DMS153 (cell line): Measurements from ENCODE around the gene JOSD2.
"Not testable (repeated sequence)": the region's sequence is repeated elsewhere in the genome, so short reads cannot be mapped to it uniquely, and the experiment has no call there.

Source experiments
- DNase-seq: peaks from one replicate; lab custom pipeline; 2025; lab: John Stamatoyannopoulos, UW

JOSD2 gene

DNA sequence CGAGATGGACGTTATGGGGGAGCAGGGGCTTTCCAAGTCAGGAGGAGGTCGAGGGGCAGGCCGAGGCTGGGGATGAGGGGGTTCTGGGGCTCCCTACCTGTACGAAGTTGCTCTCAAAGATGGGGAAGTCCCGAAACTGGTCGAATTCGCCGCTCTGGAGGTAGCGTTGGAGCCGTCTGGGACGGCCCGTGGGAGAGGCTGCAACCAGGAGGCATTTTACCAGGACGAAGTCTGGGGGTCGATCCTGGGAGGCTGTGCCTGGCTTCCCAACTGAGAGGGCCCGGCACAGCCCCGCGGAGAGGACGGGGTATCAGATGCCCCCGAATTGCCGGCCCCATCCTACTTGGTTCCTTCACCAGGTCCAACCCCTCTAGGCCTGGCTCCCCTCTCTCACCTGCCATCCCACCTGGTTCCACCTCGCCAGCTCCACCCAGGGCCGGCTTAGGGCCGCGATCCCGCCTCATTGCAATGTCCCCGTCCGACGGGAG, 35.2 kb downstream of the JOSD2 start:
- DNase-seq: no peak

- no peak for DNase-seq
These were observed 35.9 kb downstream of the JOSD2 start for GRCh38 chr19:50475101-50475568.

- not testable (repeated sequence) for DNase-seq
These were observed 37.7 kb downstream of the JOSD2 start for GRCh38 chr19:50473336-50473735.

DNA sequence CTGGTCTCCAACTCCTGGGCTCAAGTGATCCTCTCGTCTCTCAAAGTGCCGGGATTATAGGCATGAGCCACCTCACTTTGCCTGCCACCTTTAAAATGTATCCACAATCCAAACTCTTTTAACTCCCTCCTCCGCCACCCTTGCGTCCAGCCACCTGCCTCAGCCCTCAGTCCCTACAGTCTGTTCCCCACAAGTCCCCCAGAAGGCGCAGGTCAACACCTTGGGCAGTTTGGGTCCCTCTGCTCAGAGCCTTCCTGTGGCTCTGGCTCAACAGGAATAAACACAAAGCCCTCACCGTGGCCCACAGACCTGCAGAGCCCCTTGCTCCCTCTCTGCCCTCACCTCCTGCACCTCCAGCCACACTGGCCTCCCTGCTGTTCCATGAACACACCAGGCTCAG, 42.2 kb downstream of the JOSD2 start:
- no peak for DNase-seq

DNA sequence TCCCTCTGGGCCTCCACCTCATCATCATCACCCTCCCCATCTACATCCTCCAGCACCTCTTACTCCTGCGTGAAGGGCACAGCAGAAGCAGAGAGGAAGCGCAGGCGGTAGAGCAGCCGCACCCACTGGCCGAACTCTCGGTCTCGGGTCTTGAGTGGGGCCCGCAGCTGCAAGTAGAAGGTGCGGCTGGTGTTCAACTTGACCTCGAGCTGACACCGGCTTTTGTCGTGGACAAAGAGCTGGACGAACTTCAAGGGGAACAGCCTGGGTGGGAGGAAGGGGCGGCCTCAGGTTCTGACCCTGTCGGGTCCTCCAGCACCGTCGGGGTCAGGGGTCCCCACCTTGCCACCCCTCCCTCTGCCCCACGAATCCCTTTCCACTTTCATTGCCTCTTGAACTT, 43.4 kb downstream of the JOSD2 start:
- no peak for DNase-seq

- DNase-seq: no peak
These were observed 44.3 kb downstream of the JOSD2 start for GRCh38 chr19:50466706-50467039.

DNA sequence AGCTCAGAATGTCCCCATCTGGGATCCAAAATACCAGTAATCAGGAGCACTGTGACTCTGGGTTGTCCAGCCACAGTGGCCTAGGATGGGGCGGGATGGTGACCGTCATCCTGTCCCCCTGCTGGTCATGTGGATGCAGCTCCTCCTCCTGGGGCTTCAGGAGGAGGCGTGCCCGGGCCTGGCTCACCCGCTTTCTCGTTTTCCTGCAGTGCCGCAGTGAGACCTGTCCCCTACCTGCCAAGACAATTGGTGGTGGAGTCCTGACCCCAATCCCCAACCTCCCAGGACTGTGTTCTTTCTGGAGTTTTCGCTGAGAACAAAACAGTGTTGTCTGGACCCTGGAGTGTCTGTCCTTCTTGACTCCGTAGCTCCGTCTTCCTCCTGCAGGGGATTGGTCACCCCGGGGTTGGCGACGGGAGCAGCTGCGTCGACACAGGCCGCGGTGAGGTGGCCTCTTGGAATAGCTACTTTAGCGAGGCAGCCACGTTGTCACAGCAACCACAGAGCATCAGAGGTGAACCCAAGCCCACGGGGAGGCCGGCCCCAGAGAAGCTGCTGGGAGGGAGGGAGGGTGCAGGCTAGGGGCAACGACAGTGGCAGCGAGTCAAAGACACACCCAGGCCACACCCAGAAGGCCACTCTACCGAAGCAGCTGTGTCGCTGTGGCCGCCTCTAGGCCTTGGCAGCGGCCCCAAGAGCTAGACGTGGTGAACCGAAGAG, 44.8 kb downstream of the JOSD2 start:
- DNase-seq: peak; percentile 71

- no peak for DNase-seq
These were observed 46.0 kb downstream of the JOSD2 start for GRCh38 chr19:50465000-50465399.

- DNase-seq: no peak
These were observed 46.6 kb downstream of the JOSD2 start for GRCh38 chr19:50464348-50464747.

DNA sequence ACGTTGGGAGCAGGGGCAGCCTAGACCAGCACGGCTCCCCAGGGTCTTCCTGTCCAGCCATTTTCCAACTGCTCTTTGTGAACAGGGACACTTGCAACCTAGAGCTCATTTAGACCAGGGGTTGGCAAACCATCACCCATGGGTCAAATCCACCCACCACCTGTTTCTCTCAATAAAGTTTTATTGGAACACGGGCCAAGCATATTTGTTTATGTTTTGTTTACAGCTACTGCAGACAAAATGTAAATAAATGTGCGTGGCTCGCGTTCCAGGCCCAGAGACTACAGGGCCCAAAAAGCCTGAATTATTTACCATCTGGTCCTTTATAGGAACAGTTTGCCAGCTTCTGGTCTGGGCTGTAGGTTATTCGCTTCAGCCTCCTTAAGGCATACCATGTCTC, 48.0 kb downstream of the JOSD2 start:
- DNase-seq: no peak

- peak; percentile 53 for DNase-seq
These were observed 49.7 kb downstream of the JOSD2 start for GRCh38 chr19:50461066-50461875.

- DNase-seq: no peak
These were observed 50.7 kb downstream of the JOSD2 start for GRCh38 chr19:50460161-50460765.

DNA sequence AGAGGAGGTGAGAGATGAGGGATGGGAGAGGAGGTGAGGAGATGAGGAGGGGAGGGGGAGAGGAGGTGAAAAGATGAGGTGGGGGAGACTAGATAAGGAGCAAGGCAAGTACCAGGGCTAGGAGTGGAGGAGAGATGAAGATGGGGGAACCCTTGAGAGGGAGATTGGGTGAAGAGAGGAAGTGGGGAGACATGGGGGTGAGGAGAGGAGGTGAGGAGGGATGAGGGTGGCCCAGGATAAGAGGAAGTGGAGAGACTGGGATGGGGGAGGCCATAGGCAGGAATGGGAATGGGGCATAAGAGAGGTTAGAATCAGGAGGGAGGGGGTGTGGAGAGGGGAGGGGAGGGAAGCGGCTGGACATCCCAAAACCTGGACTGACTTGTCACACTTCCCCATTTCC, 51.4 kb downstream of the JOSD2 start:
- no peak for DNase-seq

GRCh38 chr19:50459067-50459456, 51.9 kb downstream of the JOSD2 start:
- no peak for DNase-seq

- no peak for DNase-seq
These were observed 52.5 kb downstream of the JOSD2 start for GRCh38 chr19:50458396-50459066.

- no peak for DNase-seq
These were observed 53.7 kb downstream of the JOSD2 start for GRCh38 chr19:50457300-50457699.
